GM12874 (cell line): ENCODE measurements around the gene CUX1.

Source experiments
- TF ChIP-seq, protein P1 (sequence below): IDR thresholded peaks from 2 replicates; pipeline ENCODE4 v1.5.1; 2011; ENCODE audit warnings: low read depth, mild to moderate bottlenecking, control low read depth, low read length, moderate library complexity; ENCODE audit not compliant: insufficient read depth

CUX1 gene

DNA sequence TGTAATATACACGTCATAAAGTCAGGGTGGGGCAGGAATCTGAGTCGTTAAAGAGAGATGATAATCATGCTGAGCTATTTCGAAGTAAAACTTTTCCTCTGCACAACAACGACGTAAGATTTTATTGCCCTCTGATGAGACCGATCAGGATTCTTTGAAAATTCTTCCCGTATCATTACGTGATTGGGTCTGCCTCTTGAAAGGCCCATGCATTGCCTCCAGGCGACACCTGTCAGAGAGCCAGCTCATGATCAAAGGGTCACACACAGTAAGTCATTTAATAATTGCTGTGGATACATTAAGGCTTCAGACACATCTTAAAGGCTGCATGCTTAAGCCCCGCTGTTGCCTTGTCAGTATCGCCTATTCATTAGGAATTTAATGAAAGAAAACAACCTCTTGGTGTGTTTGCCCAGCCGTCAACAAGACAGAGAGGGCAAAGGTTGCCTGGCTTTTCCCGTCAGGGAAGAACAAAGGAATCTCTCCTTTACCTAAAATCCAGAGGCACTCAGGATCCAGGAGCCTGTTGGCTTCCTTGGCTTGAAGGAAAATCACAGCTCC lies 280.3 kb downstream of the CUX1 start:
- TF ChIP-seq, protein P1, sequence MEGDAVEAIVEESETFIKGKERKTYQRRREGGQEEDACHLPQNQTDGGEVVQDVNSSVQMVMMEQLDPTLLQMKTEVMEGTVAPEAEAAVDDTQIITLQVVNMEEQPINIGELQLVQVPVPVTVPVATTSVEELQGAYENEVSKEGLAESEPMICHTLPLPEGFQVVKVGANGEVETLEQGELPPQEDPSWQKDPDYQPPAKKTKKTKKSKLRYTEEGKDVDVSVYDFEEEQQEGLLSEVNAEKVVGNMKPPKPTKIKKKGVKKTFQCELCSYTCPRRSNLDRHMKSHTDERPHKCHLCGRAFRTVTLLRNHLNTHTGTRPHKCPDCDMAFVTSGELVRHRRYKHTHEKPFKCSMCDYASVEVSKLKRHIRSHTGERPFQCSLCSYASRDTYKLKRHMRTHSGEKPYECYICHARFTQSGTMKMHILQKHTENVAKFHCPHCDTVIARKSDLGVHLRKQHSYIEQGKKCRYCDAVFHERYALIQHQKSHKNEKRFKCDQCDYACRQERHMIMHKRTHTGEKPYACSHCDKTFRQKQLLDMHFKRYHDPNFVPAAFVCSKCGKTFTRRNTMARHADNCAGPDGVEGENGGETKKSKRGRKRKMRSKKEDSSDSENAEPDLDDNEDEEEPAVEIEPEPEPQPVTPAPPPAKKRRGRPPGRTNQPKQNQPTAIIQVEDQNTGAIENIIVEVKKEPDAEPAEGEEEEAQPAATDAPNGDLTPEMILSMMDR, result no peak

DNA sequence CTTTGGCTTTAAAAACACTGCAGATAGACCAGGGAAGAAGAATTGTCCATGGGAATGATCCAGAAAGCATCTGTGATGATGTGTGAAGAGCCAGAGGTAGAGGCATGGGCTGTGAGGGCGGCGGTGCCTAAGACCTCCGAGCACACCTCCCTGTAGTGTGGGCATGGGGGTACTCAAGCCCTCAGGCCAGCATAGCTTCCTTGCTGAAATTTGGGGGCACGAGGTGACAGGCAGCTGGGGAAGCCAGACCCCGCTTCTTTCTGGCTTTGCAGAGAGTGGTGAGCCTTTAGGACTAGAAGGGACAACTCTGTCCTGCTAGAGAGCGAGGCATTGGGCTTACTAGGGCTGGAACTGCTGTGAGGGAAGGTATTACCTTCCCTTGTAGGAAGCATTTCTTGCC lies 281.6 kb downstream of the CUX1 start:
- TF ChIP-seq, protein P1, result no peak

DNA sequence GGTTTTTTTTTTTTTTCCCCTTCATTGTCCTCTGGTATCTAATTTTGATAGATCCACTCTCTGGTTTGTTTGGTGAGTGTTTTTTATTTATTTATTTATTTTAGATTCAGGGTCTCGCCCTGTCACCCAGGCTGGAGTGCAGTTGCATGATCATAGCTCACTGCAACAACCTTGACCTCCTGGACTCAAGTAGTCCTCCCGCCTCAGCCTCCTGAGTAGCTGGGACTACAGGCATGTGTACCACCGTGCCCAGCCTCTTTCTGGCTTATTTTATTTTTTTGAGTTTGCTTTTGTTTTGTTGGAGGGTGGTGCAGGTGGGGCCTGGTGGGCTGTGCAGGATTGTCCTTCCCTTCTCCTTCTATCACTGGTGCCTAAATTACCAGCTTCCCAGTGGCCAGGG lies 282.0 kb downstream of the CUX1 start:
- TF ChIP-seq, protein P1, result no peak

DNA sequence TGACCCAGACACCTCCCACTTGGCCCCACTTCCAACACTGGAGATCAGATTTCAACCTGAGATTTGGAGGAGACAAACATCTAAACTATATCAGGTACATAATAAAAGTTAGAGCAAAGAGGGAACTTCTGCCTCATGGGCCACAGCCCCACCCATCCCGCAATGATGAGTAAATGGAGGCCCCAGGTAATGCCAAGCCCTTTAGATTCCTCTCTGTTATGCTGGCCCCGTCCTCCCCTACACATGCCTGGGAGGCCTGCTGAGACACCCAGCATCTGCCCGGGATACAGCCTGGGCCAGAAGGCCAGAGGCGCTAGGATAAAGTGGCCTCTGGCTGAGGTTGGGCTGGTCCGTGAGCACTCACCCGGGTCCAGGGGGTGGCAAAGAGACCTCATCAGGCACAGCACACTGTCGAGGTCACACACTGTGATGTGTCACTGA lies 283.7 kb downstream of the CUX1 start:
- TF ChIP-seq, protein P1, result no peak

DNA sequence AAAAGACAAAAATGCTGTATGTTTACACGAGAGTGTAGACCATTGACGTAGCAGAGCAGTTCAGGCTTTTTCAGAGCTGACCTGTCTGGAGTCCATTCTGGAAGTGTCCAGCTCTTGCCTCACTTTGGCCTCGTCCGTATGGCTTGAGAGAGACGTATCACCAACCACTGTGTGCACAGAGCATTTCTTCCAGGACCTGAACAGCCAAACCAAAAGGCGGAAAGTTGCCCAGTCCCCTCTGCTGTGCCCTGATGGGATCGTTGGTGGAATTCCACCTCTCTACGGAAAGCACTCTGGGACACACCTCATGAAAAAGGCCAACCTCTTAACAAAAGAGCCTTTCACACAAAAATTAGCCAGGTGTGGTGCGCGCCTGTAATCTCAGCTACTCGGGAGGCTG lies 284.5 kb downstream of the CUX1 start:
- TF ChIP-seq, protein P1, result no peak

DNA sequence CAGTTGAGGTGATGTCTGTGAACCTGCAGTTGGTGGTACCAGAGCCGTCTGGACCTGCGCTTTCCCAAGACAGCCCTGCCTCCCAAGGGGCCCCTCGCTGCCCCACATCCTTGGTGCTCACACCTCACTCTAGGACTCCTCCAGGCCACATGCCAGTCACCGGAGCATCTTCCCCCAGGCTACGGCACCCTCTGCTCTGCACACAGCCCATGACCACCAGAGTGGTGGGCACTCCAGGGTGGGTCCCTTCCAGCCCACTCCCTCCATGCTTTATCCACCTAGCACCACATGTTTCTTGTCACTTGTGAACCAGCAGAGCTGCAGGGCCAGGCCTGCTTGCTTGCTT lies 285.6 kb downstream of the CUX1 start:
- TF ChIP-seq, protein P1, result no peak

DNA sequence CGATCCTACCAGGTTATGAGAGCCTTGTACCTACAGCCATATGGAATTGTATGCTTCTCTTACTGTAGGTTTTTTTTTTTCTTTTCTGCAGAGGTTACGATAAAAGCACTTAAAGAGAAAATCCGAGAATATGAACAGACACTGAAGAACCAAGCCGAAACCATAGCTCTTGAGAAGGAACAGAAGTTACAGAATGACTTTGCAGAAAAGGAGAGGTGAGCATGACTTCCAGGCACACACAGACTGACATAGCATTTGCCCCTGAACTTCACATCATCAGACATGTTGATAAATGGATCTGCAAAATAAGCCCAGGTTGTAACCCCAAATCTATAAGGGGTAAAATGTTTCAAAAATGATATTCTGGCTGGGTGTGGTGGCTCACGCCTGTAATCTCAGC lies 286.8 kb downstream of the CUX1 start:
- TF ChIP-seq, protein P1, result no peak
